Stimulated activated CD4-positive, alpha-beta T cell treated with anti-CD3 and anti-CD28 coated beads, Interleukin-4, amount 100 ng/mL, for 4 hours (primary cell): Measurements from ENCODE around the gene TIMP3.

Experiments used
- DNase-seq, 2 experiments: peaks; one replicate each; pipeline ENCODE4 v3.0.0-alpha.2; 2020

Gene TIMP3

GRCh38 chr22:32888976-32889375 is 87.5 kb downstream of the TIMP3 start:
- no peak for DNase-seq

- no peak for DNase-seq
Measured at GRCh38 chr22:32896891-32897290, 95.4 kb downstream of the TIMP3 start.

GRCh38 chr22:32897400-32897799 is 95.9 kb downstream of the TIMP3 start:
- DNase-seq = no peak

GRCh38 chr22:32900886-32901635 is 99.6 kb downstream of the TIMP3 start:
- no peak for DNase-seq

- DNase-seq = no peak
Measured at GRCh38 chr22:32901925-32902324, 100.4 kb downstream of the TIMP3 start.

GRCh38 chr22:32903507-32903906 is 102.0 kb downstream of the TIMP3 start:
- no peak for DNase-seq

- DNase-seq = no peak
Measured at GRCh38 chr22:32904044-32904443, 102.5 kb downstream of the TIMP3 start.

- no peak for DNase-seq
Measured at GRCh38 chr22:32905400-32905799, 103.9 kb downstream of the TIMP3 start.

GRCh38 chr22:32909581-32910428 is 108.3 kb downstream of the TIMP3 start:
- no peak for DNase-seq

- no peak for DNase-seq
Measured at GRCh38 chr22:32910429-32910772, 108.9 kb downstream of the TIMP3 start.

GRCh38 chr22:32911503-32911902 is 110.0 kb downstream of the TIMP3 start:
- DNase-seq = no peak
